Left ventricle myocardium inferior (tissue), 1 donor: ENCODE results near the gene FBXO40. TPM values are rescaled to one million over a fixed set of nuclear protein-coding genes. Genes with fewer than 3 reads are reported as not detected.

Experiments used
- DNase-seq: peaks from one replicate; pipeline ENCODE4 v3.0.0-alpha.2; 2020
- H3K27ac ChIP-seq: fragments of 200-600 bp; replicated peaks from 2 replicates; pipeline ENCODE4 v1.8.0; 2021
- H3K27me3 ChIP-seq: fragments of 200-600 bp; 2 replicates; pipeline ENCODE4 v1.8.0; 2021; ENCODE audit warnings: low read depth
- H3K36me3 ChIP-seq: fragments of 200-600 bp; 2 replicates; pipeline ENCODE4 v1.8.0; 2021
- H3K4me1 ChIP-seq: fragments of 200-600 bp; 2 replicates; pipeline ENCODE4 v1.8.0; 2021
- H3K4me3 ChIP-seq: fragments of 200-600 bp; 2 replicates; pipeline ENCODE4 v1.8.0; 2021; ENCODE audit warnings: mild to moderate bottlenecking, moderate library complexity
- H3K9me3 ChIP-seq: fragments of 200-600 bp; replicated peaks from 2 replicates; pipeline ENCODE4 v1.8.0; 2021
- CTCF ChIP-seq: fragments of 200-600 bp; IDR thresholded peaks from 2 replicates; pipeline ENCODE4 v1.8.0; 2021; ENCODE audit warnings: antibody characterized with exemption, mild to moderate bottlenecking, borderline replicate concordance
- intact Hi-C: fragments of 100-400 bp; cut with micrococcal nuclease; formaldehyde crosslinking; loops from one replicate; pipeline ENCODE4 v1.11.0; 2022
- total RNA-seq: library from RNA; stranded (reverse); fragmentation: NEBNext Ultra II Directional; extraction: Animal tissue kit (Norgen Biotek cat#: 25700); gene quantifications from one replicate; pipeline ENCODE4 v1.2.1, GENCODE V29; 2021
- donor health status: DM: no; HTN: yes; CAD: no; lungs with severe emphysema.

The FBXO40 gene
- total RNA-seq, 1 donor from 2014 or later = 245 TPM

- Histone ChIP-seq H3K4me1 (peaks cover 41% of the 10 kb centered on the region), H3K4me3 (peak overlapping the region; percentile 58), H3K27me3 (no peaks in the 10 kb centered on the region), H3K27ac (no peak overlapping the region), H3K36me3 (peaks cover 7% of the 10 kb centered on the region), H3K9me3 (no peaks in the 10 kb centered on the region)
- intact Hi-C loops = no loop called here
- DNase-seq = no peak
- no peak for TF ChIP-seq CTCF
Measured at GRCh38 chr3:121658716-121659435, 65.7 kb downstream of the FBXO40 start.

- peaks cover 14% of the 10 kb centered on the region for H3K36me3 ChIP-seq
- no peaks in the 10 kb centered on the region for H3K9me3 ChIP-seq
- peak overlapping the region; percentile 58 for H3K4me3 ChIP-seq
- no peak for DNase-seq
- no peak for TF ChIP-seq CTCF
- H3K27me3 ChIP-seq = no peaks in the 10 kb centered on the region
- peak overlapping the region; percentile 69 for H3K27ac ChIP-seq
- H3K4me1 ChIP-seq = peaks cover 41% of the 10 kb centered on the region
- intact Hi-C loops = no loop called here
Measured at GRCh38 chr3:121659586-121659985, 66.4 kb downstream of the FBXO40 start.

- intact Hi-C loops = no loop called here
- H3K27me3 ChIP-seq = no peaks in the 10 kb centered on the region
- peak within 1 kb of the TSS; percentile 58 for H3K4me3 ChIP-seq
- no peaks in the 10 kb centered on the region for H3K9me3 ChIP-seq
- peak; percentile 34 for DNase-seq
- no peak for TF ChIP-seq CTCF
- peak within 1 kb of the TSS; percentile 69 for H3K27ac ChIP-seq
- peaks cover 41% of the 10 kb centered on the region for H3K4me1 ChIP-seq
- H3K36me3 ChIP-seq = peaks cover 24% of the 10 kb centered on the region
Measured at GRCh38 chr3:121660356-121661171, 67.4 kb downstream of the FBXO40 start, which contains the start of gene HCLS1. TSS of gene HCLS1 (minus strand) at chr3:121660903. CDS start at chr3:121658347, 2,556 bp downstream.

- H3K9me3 ChIP-seq = no peaks in the 10 kb centered on the region
- DNase-seq = no peak
- no peak overlapping the region for H3K4me3 ChIP-seq
- peaks cover 41% of the 10 kb centered on the region for H3K4me1 ChIP-seq
- no peaks in the 10 kb centered on the region for H3K27me3 ChIP-seq
- H3K36me3 ChIP-seq = peaks cover 32% of the 10 kb centered on the region
- H3K27ac ChIP-seq = peak overlapping the region; percentile 69
- intact Hi-C loops = no loop called here
- TF ChIP-seq CTCF = no peak
Measured at GRCh38 chr3:121661376-121661775, 68.2 kb downstream of the FBXO40 start.

GRCh38 chr3:121662742-121663141, 69.6 kb downstream of the FBXO40 start:
- Histone ChIP-seq H3K4me1 (peaks cover 41% of the 10 kb centered on the region), H3K9me3 (no peaks in the 10 kb centered on the region), H3K36me3 (peaks cover 45% of the 10 kb centered on the region), H3K4me3 (no peak overlapping the region), H3K27me3 (no peaks in the 10 kb centered on the region), H3K27ac (peak overlapping the region; percentile 65)
- DNase-seq = no peak
- TF ChIP-seq CTCF = no peak
- intact Hi-C loops = no loop called here
